ENCODE data around the gene PTPRM.
"Not testable (repeated sequence)": the region's sequence is repeated elsewhere in the genome, so short reads cannot be mapped to it uniquely, and the experiment has no call there.

PTPRM gene

GRCh38 chr18:8018701-8019331 is 451.7 kb downstream of the PTPRM start:
- no peak for FAIRE-seq

GRCh38 chr18:8019600-8019999 is 452.5 kb downstream of the PTPRM start:
- no peak for FAIRE-seq

GRCh38 chr18:8020132-8020846 is 453.2 kb downstream of the PTPRM start:
- no peak for FAIRE-seq

GRCh38 chr18:8029061-8029460 is 461.9 kb downstream of the PTPRM start:
- no peak for FAIRE-seq

- no peak for FAIRE-seq
Measured at GRCh38 chr18:8029731-8030130, 462.6 kb downstream of the PTPRM start.

- FAIRE-seq = no peak
Measured at GRCh38 chr18:8030201-8030600, 463.1 kb downstream of the PTPRM start.

- FAIRE-seq = no peak
Measured at GRCh38 chr18:8031496-8031895, 464.4 kb downstream of the PTPRM start.

GRCh38 chr18:8034674-8035073 is 467.6 kb downstream of the PTPRM start:
- no peak for FAIRE-seq

- FAIRE-seq = no peak
Measured at GRCh38 chr18:8036551-8036950, 469.4 kb downstream of the PTPRM start.

- no peak for FAIRE-seq
Measured at GRCh38 chr18:8037296-8037695, 470.2 kb downstream of the PTPRM start.

GRCh38 chr18:8040021-8040420 is 472.9 kb downstream of the PTPRM start:
- no peak for FAIRE-seq

GRCh38 chr18:8041526-8042111 is 474.5 kb downstream of the PTPRM start:
- FAIRE-seq = no peak

GRCh38 chr18:8044004-8044403 is 476.9 kb downstream of the PTPRM start:
- FAIRE-seq = no peak

- FAIRE-seq = no peak
Measured at GRCh38 chr18:8045160-8045883, 478.2 kb downstream of the PTPRM start.

- no peak for FAIRE-seq
Measured at GRCh38 chr18:8045884-8046281, 478.8 kb downstream of the PTPRM start.

GRCh38 chr18:8046441-8046840 is 479.3 kb downstream of the PTPRM start:
- no peak for FAIRE-seq

GRCh38 chr18:8049147-8049546 is 482.0 kb downstream of the PTPRM start:
- FAIRE-seq = no peak

- FAIRE-seq = no peak
Measured at GRCh38 chr18:8050616-8051329, 483.7 kb downstream of the PTPRM start.

- FAIRE-seq = no peak
Measured at GRCh38 chr18:8051453-8051852, 484.3 kb downstream of the PTPRM start.

- FAIRE-seq = no peak
Measured at GRCh38 chr18:8052237-8052701, 485.2 kb downstream of the PTPRM start.

- FAIRE-seq = no peak
Measured at GRCh38 chr18:8056723-8057122, 489.6 kb downstream of the PTPRM start.

GRCh38 chr18:8063152-8063551 is 496.0 kb downstream of the PTPRM start:
- not testable (repeated sequence) for FAIRE-seq

- FAIRE-seq = no peak
Measured at GRCh38 chr18:8063733-8064132, 496.6 kb downstream of the PTPRM start.
